GM20431 (cell line): ENCODE results near the gene BOLA3.

Experiments
- in situ Hi-C: fragments of 300-500 bp; cut with MseI, MboI; formaldehyde crosslinking; loops from one replicate; pipeline ENCODE4 v1.15.0; 2020; ENCODE audit warnings: low sequenced_read_pairs; ENCODE audit not compliant: unreplicated experiment

Gene BOLA3

DNA sequence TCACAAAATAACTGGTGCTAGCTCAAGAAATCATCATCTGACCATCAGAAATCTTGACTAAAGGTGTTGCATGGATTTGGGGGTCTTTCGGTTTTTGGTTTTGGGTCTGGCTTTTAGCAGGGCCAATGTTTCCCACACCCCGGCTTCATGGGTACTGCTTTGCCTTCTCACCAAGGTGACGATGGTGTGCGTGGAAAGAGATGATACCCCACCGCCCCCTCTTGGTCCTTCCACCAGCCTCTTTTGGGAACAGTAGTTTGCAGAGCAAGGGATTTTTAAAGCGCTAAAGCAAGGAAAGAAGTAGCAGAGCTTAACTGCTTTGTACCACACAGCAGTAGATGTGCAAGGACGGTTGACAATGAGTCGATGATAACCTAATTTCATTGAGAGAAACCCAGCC, 42.3 kb downstream of the BOLA3 start:
- in situ Hi-C loops, result no loop called here

DNA sequence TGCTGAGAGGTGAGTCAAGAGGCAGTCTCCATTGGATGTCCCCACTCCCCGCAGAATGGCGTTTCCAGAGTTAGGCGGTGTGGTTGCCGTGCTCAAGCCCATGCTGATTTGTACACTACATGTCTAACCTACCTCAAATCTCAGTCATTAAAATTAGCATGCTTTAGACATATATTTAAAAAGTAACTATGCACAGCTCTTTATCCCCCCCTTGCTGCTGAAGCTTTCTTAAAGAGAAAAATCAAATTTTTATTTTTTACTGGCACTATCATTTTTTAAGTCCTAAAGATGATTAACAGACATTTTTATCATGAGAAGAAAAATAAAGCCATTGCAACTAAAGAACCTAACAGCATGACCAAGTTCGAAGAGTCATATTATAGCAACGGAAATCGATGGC, 42.9 kb downstream of the BOLA3 start:
- in situ Hi-C loops, result no loop called here

DNA sequence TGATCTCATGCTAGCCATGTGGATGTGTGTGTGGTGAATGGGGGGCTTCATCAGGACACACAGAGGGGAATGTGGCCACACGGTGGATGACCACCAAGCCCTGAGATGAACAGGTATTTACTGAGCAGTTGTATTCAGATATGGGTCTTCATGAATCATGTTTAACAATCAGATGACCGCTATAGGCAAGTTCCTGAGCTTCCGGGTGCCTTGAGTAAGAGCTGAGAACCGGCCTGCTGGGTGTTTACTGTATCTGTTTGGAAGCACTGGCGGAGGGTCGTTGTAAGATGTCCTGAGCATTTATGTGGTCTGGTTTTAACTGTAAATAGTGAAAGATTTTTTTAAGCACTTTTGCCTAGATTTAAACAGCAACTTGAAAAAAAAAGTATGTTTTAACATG, 43.9 kb downstream of the BOLA3 start:
- in situ Hi-C loops, result no loop called here

DNA sequence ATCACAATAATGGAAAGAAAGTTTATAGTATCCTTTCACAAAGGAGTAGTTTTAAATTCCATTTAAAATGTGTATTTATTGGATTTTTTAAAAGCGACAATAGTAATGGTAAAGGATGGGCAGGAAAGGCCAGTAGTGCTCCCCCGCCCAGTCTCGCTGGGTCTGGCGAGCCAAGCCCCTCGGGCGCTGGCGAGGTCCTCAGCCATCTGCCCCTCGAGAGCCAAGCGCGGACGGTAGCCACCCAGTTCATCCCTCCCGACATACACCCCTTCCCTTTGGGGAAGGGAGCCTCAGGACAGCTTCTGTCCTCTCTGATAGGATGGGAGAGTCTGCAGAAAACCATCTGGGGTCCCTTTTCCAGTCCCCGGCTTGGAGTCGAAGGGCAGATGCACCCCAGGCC, 45.2 kb downstream of the BOLA3 start:
- in situ Hi-C loops, result no loop called here

DNA sequence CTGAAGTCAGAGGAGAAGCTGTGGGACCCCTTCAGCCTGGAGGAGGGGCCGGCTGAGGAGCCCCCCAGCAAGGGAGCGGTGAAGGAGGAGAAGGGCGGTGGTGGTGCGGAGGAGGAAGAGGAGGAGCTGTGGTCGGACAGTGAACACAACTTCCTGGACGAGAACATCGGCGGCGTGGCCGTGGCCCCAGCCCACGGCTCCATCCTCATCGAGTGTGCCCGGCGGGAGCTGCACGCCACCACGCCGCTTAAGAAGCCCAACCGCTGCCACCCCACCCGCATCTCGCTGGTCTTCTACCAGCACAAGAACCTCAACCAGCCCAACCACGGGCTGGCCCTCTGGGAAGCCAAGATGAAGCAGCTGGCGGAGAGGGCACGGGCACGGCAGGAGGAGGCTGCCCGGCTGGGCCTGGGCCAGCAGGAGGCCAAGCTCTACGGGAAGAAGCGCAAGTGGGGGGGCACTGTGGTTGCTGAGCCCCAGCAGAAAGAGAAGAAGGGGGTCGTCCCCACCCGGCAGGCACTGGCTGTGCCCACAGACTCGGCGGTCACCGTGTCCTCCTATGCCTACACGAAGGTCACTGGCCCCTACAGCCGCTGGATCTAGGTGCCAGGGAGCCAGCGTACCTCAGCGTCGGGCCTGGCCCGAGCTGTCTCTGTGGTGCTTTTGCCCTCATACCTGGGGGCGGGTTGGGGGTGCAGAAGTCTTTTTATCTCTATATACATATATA, 46.0 kb downstream of the BOLA3 start:
- in situ Hi-C loops, result no loop called here

DNA sequence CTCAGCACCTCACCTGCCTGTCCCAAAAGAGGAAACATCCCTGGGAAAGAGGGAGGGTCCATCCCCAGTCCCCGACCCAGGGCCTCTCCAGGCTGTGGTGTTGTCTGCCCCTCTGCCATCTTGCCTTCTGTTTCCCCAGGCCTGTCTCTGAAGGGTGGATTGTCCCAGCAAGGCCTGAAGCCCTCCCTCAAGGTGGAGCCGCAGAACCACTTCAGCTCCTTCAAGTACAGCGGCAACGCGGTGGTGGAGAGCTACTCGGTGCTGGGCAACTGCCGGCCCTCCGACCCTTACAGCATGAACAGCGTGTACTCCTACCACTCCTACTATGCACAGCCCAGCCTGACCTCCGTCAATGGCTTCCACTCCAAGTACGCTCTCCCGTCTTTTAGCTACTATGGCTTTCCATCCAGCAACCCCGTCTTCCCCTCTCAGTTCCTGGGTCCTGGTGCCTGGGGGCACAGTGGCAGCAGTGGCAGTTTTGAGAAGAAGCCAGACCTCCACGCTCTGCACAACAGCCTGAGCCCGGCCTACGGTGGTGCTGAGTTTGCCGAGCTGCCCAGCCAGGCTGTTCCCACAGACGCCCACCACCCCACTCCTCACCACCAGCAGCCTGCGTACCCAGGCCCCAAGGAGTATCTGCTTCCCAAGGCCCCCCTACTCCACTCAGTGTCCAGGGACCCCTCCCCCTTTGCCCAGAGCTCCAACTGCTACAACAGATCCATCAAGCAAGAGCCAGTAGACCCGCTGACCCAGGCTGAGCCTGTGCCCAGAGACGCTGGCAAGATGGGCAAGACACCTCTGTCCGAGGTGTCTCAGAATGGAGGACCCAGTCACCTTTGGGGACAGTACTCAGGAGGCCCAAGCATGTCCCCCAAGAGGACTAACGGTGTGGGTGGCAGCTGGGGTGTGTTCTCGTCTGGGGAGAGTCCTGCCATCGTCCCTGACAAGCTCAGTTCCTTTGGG, 47.2 kb downstream of the BOLA3 start:
- in situ Hi-C loops, result no loop called here

DNA sequence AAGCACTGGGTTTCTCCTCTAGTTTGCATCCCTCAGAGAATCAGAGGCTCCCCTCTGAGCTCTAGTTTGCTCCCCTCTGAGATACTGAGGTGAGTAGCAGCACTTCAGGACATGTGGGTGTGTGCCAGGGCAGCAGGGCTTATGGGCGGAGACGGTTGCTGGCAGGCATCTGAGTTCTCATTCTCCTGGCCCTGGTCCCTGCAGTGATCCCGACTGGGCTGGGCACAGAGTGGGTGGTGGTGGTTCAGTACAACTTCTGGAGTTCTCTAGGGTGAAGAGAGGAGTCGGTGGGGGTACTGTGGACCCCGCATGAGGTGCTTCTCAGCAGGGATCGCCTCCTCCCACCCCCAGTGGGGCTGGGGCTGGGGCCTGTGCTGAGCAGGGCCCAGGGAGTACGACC, 47.9 kb downstream of the BOLA3 start:
- in situ Hi-C loops, result loop anchor here (25.0 kb wide), 1 partner anchor 188 kb away; no protein-coding TSS in a partner anchor

DNA sequence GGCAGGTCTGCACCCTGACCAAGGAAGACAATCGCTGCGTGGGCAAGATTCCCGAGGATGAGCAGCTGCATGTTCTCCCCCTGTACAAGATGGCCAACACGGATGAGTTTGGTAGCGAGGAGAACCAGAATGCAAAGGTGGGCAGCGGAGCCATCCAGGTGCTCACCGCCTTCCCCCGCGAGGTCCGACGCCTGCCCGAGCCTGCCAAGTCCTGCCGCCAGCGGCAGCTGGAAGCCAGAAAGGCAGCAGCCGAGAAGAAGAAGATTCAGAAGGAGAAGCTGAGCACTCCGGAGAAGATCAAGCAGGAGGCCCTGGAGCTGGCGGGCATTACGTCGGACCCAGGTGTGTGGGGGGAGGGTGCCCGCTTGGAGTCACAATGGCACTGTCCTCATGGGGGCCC, 48.4 kb downstream of the BOLA3 start:
- in situ Hi-C loops, result loop anchor here (25.0 kb wide), 1 partner anchor 187 kb away; no protein-coding TSS in a partner anchor

DNA sequence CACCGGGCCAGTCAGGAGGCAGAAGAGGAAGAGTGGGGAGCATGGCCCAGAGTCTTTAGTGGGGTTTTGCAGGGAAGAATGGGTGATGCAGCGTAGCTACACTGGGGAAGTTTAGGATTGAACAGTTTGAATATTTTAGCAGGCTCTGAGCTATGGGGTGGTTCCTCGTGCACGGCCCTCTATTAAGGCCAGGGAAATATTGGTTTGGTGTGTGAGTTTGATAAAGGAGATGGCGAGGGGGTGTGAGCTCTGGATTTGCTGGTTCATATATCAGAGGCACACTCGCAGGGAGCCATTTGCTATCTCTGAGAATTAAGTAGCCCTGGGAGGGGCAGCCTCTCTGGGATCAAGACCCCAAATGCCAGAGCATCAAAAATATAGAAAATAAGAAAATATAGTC, 50.1 kb downstream of the BOLA3 start:
- in situ Hi-C loops, result loop anchor here (25.0 kb wide), 1 partner anchor 185 kb away; no protein-coding TSS in a partner anchor

DNA sequence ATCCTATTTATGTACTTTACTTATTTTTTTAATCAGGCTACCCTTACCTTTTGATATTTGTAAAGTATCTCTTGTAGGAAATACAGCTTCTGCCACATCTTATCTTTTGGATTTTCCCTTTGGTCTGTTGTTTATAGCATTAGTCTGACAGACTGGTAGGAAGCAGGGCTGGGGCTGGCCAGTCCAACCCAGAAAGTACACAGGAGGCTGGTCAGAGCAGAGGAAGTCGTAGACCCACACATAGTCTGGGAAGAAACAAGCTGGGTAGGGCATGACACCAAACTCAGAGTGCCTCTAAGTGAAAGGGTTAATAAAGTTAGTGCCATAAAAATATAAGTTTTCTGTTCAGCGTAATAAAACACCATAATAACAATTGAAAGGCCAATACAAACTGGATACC, 51.7 kb downstream of the BOLA3 start:
- in situ Hi-C loops, result loop anchor here (25.0 kb wide), 1 partner anchor 184 kb away; no protein-coding TSS in a partner anchor

DNA sequence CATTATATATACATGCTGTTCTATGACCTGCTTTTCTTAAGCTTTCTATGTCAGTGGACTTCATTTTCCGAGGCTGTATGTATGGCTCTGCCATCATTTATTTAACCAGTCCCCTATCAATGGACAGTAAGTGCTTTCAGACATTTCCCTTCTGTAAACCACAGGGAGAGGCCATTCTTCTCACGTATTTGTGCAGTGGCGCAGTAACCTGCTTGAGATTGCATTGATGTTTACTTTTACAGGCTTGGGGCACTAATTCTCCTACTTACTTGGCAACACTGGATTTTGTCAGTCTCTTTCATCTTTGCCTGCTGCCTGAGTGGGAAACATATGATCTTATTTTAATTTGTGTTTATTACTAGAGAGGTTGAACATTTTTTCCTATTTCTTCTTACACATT, 52.1 kb downstream of the BOLA3 start:
- in situ Hi-C loops, result loop anchor here (25.0 kb wide), 1 partner anchor 183 kb away; no protein-coding TSS in a partner anchor

DNA sequence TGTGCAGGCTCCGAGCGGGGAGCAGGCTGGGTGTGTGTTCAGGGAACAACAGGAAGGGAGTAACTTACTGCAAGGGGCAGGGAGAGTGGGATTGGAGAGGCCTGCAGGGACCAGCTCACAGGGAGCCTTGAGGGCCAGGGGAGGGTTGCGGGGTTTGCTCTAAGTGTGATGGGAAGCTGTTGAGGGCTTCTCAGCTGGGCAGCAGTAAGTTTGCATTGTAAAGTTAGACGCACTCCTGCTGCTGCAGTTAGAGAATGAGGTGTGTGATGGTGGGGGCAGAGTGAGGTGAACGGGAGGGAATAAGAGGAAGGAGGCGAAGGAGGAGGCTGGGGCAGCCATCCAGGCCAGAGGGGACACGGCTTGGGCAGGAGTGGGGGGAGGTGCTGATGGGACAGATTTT, 53.4 kb downstream of the BOLA3 start:
- in situ Hi-C loops, result loop anchor here (25.0 kb wide), 1 partner anchor 182 kb away; no protein-coding TSS in a partner anchor

DNA sequence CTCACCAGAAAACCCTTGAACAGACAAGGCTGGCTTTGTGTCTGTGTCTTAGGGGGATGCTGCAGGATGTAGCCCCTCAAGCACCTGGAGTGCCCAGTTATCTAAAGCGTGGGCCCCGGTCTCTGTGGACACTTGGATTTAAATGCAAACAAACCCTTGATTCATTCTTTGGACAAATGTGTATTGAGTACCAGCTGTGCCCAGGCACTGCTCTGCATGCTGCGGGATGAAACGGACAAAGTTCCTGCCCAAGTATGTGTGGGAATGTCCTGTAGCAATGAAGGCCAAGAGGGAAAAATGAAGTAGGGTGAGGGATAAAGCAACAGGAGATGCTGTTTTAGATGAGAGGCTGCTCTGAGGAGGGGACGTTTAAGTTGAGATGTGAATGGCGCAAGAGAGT, 53.9 kb downstream of the BOLA3 start:
- in situ Hi-C loops, result loop anchor here (25.0 kb wide), 1 partner anchor 182 kb away; no protein-coding TSS in a partner anchor

DNA sequence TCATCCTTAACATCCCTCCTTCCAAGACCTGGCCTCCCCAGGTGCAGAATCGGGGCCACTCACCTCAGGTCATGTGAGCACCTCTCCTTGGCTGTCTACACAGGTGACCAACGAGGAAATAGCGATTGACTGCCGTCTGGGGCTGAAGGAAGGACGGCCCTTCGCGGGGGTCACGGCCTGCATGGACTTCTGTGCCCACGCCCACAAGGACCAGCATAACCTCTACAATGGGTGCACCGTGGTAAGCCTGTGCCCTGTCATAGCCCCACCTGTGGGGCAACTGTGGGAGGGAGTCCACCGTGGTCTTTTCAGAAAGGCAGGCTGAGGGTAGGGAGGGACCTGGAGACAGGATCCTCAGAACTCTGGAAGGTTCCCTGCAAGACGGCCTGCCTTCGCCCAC, 54.3 kb downstream of the BOLA3 start:
- in situ Hi-C loops, result loop anchor here (25.0 kb wide), 1 partner anchor 181 kb away; no protein-coding TSS in a partner anchor

DNA sequence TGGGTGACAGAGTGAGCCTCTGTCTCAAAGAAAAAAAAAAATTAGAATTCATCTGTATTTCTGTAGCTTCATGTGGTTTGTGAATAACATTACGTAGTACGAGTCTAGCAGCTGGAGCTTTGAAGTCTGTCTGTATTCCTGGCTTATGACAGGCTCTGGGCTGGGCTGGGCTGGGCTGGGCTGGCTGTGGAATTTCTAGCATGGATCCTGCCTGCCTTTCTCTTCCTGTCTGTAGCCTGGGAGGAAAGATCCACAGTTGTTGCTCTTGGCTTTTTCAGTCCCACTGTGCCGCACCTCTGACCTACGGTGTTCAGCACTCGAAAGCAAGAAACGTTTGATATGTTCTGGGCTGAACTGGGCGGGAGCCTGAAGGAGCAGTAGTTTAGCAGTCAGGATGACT, 55.4 kb downstream of the BOLA3 start:
- in situ Hi-C loops, result loop anchor here (25.0 kb wide), 1 partner anchor 180 kb away; no protein-coding TSS in a partner anchor

DNA sequence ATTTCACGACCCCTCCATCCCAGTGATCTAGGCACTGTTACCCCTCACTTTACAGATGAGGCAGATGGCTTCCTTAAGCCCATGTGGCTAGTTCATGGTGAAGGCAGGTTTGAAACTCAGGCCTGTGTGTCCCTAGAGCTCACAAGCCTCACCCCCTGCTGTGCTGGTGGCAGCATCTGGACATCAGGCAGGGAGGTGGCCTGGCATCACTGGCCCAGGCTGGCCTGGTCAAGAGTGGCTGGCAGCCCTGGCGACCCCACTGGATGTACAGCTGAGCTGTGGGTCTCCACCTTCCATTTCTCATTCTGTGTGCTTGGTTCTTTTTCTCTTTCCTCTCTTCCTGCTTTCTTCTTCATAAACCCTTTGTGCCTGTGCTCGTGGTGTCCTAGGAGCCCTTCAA, 56.3 kb downstream of the BOLA3 start:
- in situ Hi-C loops, result loop anchor here (25.0 kb wide), 1 partner anchor 179 kb away; no protein-coding TSS in a partner anchor

DNA sequence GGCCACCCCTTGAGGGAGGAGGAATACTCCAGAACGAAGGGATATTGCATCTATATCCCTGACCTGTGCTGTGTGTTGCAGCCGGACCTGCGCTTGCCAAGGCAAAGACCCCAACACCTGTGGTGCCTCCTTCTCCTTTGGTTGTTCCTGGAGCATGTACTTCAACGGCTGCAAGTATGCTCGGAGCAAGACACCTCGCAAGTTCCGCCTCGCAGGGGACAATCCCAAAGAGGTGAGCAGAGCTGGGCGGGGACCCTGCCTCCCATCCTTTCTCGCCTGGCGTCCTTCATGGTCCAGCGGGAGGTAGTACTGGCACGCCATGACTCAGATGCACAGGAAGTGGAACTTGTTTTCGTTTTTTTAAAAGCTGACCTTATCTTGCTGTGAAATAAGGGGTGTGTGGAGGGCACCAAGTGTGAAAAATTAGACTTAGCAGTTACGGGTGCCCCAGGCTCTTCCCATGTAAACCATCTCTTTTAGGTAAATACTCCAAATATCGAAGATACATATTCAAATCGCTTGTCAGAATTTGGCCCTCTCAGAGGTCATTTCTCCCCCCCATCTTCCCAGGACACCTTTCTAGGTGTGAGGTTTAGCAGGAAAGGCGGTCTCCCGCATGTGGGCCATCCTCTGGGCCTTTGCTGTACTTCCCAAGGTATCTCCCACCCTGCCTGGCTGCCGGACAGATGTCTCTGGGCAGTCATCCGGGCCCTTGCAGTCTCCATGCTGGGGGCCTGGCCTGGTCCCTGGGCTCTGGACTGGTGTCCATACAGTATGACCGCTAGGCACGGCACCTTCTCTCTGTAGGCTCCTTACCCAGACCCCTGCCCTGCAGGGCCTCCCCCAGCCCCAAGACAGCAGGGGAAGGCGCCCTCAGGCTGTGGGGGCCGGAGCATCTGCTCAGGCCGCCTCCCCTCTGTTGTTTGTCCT, 57.6 kb downstream of the BOLA3 start:
- in situ Hi-C loops, result loop anchor here (25.0 kb wide), 1 partner anchor 178 kb away; no protein-coding TSS in a partner anchor

DNA sequence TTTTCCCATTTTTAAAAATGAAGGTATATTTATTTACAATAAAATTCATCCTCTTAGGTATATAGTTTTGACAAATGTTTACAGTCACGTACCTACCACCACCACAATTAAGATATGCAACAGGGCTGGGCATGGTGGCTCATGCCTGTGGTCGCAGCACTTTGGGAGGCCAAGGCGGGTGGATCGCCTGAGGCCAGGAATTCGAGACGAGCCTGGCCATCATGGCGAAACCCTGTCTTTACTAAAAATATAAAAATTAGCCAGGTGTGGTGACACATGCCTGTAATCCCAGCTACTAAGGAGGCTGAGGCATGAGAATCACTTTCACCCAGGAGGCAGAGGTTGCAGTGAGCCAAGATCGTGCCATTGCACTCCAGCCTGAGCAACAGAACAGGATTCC, 59.0 kb downstream of the BOLA3 start:
- in situ Hi-C loops, result loop anchor here (25.0 kb wide), 1 partner anchor 176 kb away; no protein-coding TSS in a partner anchor

DNA sequence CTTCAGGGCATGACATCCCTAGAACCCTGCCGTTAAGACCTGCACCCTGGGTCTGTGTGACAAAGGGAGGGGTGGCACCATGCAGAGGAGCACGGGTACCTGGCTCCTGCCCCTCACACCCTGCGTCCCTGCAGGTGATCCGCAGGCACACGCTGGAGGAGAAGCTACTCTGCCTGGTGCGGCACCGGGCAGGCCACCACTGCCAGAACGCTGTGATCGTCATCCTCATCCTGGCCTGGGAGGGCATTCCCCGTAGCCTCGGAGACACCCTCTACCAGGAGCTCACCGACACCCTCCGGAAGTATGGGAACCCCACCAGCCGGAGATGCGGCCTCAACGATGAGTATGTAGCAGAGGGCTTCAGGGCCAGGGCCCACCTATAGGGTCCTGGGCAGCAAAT, 60.0 kb downstream of the BOLA3 start:
- in situ Hi-C loops, result loop anchor here (25.0 kb wide), 1 partner anchor 175 kb away; no protein-coding TSS in a partner anchor
